NT2/D1 (cell line): Measurements from ENCODE around the gene MRPS24.

Experiments
- SUZ12 ChIP-seq: IDR thresholded peaks from 2 replicates; pipeline ENCODE4 v1.6.1; 2011; ENCODE audit not compliant: insufficient read length, insufficient read depth; ENCODE audit errors: extremely low read depth
- YY1 ChIP-seq: IDR thresholded peaks from 2 replicates; pipeline ENCODE4 v1.6.1; 2011; ENCODE audit not compliant: insufficient read length, insufficient read depth
- ZNF274 ChIP-seq: IDR thresholded peaks from 2 replicates; pipeline ENCODE4 v1.6.1; 2011; ENCODE audit warnings: mild to moderate bottlenecking, low read depth, low read length

DNA sequence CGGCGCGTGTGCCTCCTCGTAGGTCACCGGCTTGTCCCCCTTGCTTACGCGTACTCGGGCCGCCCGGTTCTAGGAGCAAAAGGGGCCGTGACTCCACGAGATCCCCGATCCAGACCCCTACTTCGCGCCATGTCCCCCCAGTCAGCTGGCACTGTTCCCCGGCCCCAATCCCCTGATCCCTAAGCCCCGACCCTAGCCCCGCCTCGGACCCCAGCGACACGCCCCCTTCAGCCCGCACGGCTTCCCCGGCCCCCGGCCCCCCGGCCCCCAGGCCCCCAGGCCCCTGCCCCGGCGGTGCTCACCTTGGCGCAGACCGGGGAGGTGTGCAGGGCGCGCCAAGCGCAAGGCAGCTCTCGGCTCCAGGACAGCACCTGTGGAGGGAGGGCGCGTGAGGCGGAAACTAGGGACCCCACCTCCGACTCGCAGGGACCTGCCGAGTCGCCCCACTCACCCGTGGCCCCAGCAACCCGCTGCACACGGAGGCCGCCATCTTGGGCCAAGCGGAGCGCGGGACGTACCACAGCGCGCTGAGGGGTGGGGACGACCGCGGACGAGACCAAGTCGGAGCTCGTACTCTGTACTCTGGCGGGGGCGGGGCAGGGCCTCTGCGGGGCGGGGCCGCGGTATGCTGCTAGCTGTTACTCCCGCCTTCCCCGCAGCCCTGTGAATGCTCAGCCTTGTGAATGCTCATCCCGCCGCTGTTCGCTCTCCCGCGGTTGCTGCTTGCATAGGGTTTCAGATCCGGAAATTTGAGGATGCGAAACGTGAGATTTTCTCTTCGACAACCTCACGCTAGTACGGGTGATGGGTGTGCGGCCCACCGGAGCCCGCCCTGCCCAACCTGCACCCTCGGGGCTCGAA lies at the start of gene MRPS24:
- TF ChIP-seq ZNF274 (no peak), YY1 (peak; percentile 90), SUZ12 (no peak)
